ENCODE measurements around the gene ANLN.
"Not testable (repeated sequence)": the region's sequence is repeated elsewhere in the genome, so short reads cannot be mapped to it uniquely, and the experiment has no call there.

ANLN gene
- total RNA-seq, result 0.24 to 0.49 reads per million in 2 donors

- DNase-seq, result peak; percentile 81
These were observed at the start of gene ANLN for GRCh38 chr7:36389371-36390198. TSS of gene ANLN (plus strand) at chr7:36389862. CDS start at chr7:36390027, 165 bp downstream.

- no peak for DNase-seq
These were observed 46.1 kb upstream of the ANLN start for GRCh38 chr7:36343548-36343947.

- DNase-seq, result no peak
These were observed 45.0 kb upstream of the ANLN start for GRCh38 chr7:36344622-36345021.

- no peak for DNase-seq
These were observed 43.3 kb upstream of the ANLN start for GRCh38 chr7:36346260-36346831.

- DNase-seq, result no peak
These were observed 41.4 kb upstream of the ANLN start for GRCh38 chr7:36348256-36348655.

- DNase-seq, result no peak
These were observed 40.9 kb upstream of the ANLN start for GRCh38 chr7:36348771-36349170.

- no peak for DNase-seq
These were observed 40.0 kb upstream of the ANLN start for GRCh38 chr7:36349626-36350025.

GRCh38 chr7:36355490-36355889 lies 34.2 kb upstream of the ANLN start:
- no peak for DNase-seq

GRCh38 chr7:36357054-36357453 lies 32.6 kb upstream of the ANLN start:
- no peak for DNase-seq

GRCh38 chr7:36358589-36358988 lies 31.1 kb upstream of the ANLN start:
- DNase-seq, result no peak

- no peak for DNase-seq
These were observed 29.4 kb upstream of the ANLN start for GRCh38 chr7:36360244-36360643.

GRCh38 chr7:36361227-36361626 lies 28.4 kb upstream of the ANLN start:
- no peak for DNase-seq

GRCh38 chr7:36363515-36363914 lies 26.1 kb upstream of the ANLN start:
- no peak for DNase-seq

- DNase-seq, result no peak
These were observed 23.5 kb upstream of the ANLN start for GRCh38 chr7:36366005-36366717.

GRCh38 chr7:36366718-36367560 lies 22.7 kb upstream of the ANLN start:
- peak; percentile 90 for DNase-seq

- DNase-seq, result no peak
These were observed 22.0 kb upstream of the ANLN start for GRCh38 chr7:36367561-36368077.

GRCh38 chr7:36368496-36368895 lies 21.2 kb upstream of the ANLN start:
- no peak for DNase-seq

GRCh38 chr7:36369171-36369570 lies 20.5 kb upstream of the ANLN start:
- no peak for DNase-seq

- no peak for DNase-seq
These were observed 19.6 kb upstream of the ANLN start for GRCh38 chr7:36370046-36370445.

- DNase-seq, result no peak
These were observed 17.5 kb upstream of the ANLN start for GRCh38 chr7:36372156-36372555.

- not testable (repeated sequence) for DNase-seq
These were observed 11.1 kb upstream of the ANLN start for GRCh38 chr7:36378555-36378954.

GRCh38 chr7:36379831-36380504 lies 9.7 kb upstream of the ANLN start:
- DNase-seq, result no peak

Data from T-helper 9 cell (primary cell).